ENCODE results near the gene FRMD1.

DNA sequence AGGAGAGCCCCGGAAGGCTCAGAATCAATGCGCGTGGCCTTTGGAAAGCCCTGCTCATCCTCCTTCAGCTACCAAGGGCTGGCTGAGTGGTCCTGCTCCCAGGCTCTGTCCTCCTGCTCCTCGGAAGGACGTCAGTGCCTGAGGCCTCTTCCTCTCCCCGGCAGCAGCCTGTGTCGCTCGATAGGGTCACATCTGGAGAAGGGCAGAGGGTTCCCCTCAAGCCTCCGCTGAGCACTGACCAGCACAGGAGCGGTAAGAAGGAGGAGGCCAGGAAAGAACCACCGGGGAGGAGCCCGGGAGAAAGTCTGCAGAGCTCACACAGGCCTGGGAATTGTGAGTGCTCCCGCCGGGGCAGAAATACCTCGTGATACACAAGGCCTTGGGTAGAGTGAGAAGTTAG, 60.3 kb downstream of the FRMD1 start:
- TF ChIP-seq CTCF (IDR thresholded peaks at IDR 0.05) (no peak), POLR2A (IDR thresholded peaks at IDR 0.05) (no peak)
